BLaER1 (cell line): ENCODE data around the gene SCFD1.

Experiments
- H3K27ac ChIP-seq: shearing (Covaris generic); formaldehyde crosslinking; 2 replicates; pipeline ENCODE4 v1.8.1; 2022
- H3K27me3 ChIP-seq: shearing (Covaris generic); formaldehyde crosslinking; 2 replicates; pipeline ENCODE4 v1.8.1; 2022
- H3K36me3 ChIP-seq: shearing (Covaris generic); formaldehyde crosslinking; 2 replicates; pipeline ENCODE4 v1.8.1; 2022
- H3K4me1 ChIP-seq: shearing (Covaris generic); formaldehyde crosslinking; 2 replicates; pipeline ENCODE4 v1.8.1; 2022
- H3K4me2 ChIP-seq: shearing (Covaris generic); formaldehyde crosslinking; 2 replicates; pipeline ENCODE4 v1.8.1; 2022
- H3K4me3 ChIP-seq: shearing (Covaris generic); formaldehyde crosslinking; 2 replicates; pipeline ENCODE4 v1.8.1; 2022
- H3K9ac ChIP-seq: shearing (Covaris generic); formaldehyde crosslinking; 2 replicates; pipeline ENCODE4 v1.8.1; 2022
- H3K9me3 ChIP-seq: shearing (Covaris generic); formaldehyde crosslinking; 2 replicates; pipeline ENCODE4 v1.8.1; 2022
- H4K20me1 ChIP-seq: shearing (Covaris generic); formaldehyde crosslinking; 2 replicates; pipeline ENCODE4 v1.8.1; 2022
- Cebpa-rat ChIP-seq: shearing (Covaris generic); IDR thresholded peaks from 2 replicates; pipeline ENCODE4 v1.8.1; 2022

Gene SCFD1

GRCh38 chr14:30737916-30738315 lies 115.8 kb downstream of the SCFD1 start:
- H3K4me1 ChIP-seq: no peaks in the 10 kb centered on the region
- no peak overlapping the region for H3K27ac ChIP-seq
- 0 out of 2 replicates have a peak, but pooled peaks cover 3% of the 10 kb centered on the region for H3K9me3 ChIP-seq
- H3K4me3 ChIP-seq: no peak overlapping the region
- no peak for TF ChIP-seq Cebpa-rat
- peaks cover 31% of the 10 kb centered on the region for H3K36me3 ChIP-seq
- no peaks in the 10 kb centered on the region for H4K20me1 ChIP-seq
- H3K9ac ChIP-seq: no peak overlapping the region
- no peak overlapping the region for H3K4me2 ChIP-seq
- no peaks in the 10 kb centered on the region for H3K27me3 ChIP-seq

GRCh38 chr14:30738978-30739377 lies 116.9 kb downstream of the SCFD1 start:
- H3K9ac ChIP-seq: no peak overlapping the region
- H3K36me3 ChIP-seq: peaks cover 22% of the 10 kb centered on the region
- no peak overlapping the region for H3K4me3 ChIP-seq
- H3K4me2 ChIP-seq: no peak overlapping the region
- no peaks in the 10 kb centered on the region for H3K27me3 ChIP-seq
- H3K9me3 ChIP-seq: 0 out of 2 replicates have a peak, but pooled peaks cover 4% of the 10 kb centered on the region
- no peaks in the 10 kb centered on the region for H3K4me1 ChIP-seq
- no peak overlapping the region for H3K27ac ChIP-seq
- no peaks in the 10 kb centered on the region for H4K20me1 ChIP-seq
- no peak for TF ChIP-seq Cebpa-rat

GRCh38 chr14:30748343-30748742 lies 126.2 kb downstream of the SCFD1 start:
- no peaks in the 10 kb centered on the region for H3K4me1 ChIP-seq

GRCh38 chr14:30751646-30752416 lies 129.7 kb downstream of the SCFD1 start:
- no peaks in the 10 kb centered on the region for H3K9me3 ChIP-seq
- H3K9ac ChIP-seq: no peak overlapping the region
- TF ChIP-seq Cebpa-rat: no peak
- peaks cover 16% of the 10 kb centered on the region for H3K4me1 ChIP-seq
- H3K4me3 ChIP-seq: no peak overlapping the region
- H4K20me1 ChIP-seq: no peaks in the 10 kb centered on the region
- no peak overlapping the region for H3K27ac ChIP-seq
- no peaks in the 10 kb centered on the region for H3K27me3 ChIP-seq
- H3K36me3 ChIP-seq: no peaks in the 10 kb centered on the region
- no peak overlapping the region for H3K4me2 ChIP-seq

More at GRCh38 chr14:30748343-30748742, 126.2 kb downstream of the SCFD1 start:
- Histone ChIP-seq H3K36me3 (no peaks in the 10 kb centered on the region), H3K9ac (no peak overlapping the region), H3K9me3 (no peaks in the 10 kb centered on the region), H4K20me1 (no peaks in the 10 kb centered on the region), H3K27ac (no peak overlapping the region), H3K4me2 (no peak overlapping the region), H3K27me3 (no peaks in the 10 kb centered on the region), H3K4me3 (no peak overlapping the region)
- TF ChIP-seq Cebpa-rat: no peak

GRCh38 chr14:30753452-30753851 lies 131.3 kb downstream of the SCFD1 start:
- Histone ChIP-seq H4K20me1 (no peaks in the 10 kb centered on the region), H3K36me3 (no peaks in the 10 kb centered on the region), H3K9ac (no peak overlapping the region), H3K27me3 (no peaks in the 10 kb centered on the region), H3K4me3 (no peak overlapping the region), H3K4me1 (peaks cover 26% of the 10 kb centered on the region), H3K27ac (no peak overlapping the region), H3K4me2 (no peak overlapping the region), H3K9me3 (no peaks in the 10 kb centered on the region)
- TF ChIP-seq Cebpa-rat: no peak

GRCh38 chr14:30754778-30755177 lies 132.7 kb downstream of the SCFD1 start:
- Histone ChIP-seq H4K20me1 (no peaks in the 10 kb centered on the region), H3K4me2 (peak overlapping the region; percentile 52), H3K9me3 (no peaks in the 10 kb centered on the region), H3K4me3 (no peak overlapping the region), H3K9ac (no peak overlapping the region), H3K27ac (no peak overlapping the region), H3K4me1 (peaks cover 26% of the 10 kb centered on the region), H3K36me3 (no peaks in the 10 kb centered on the region), H3K27me3 (no peaks in the 10 kb centered on the region)
- TF ChIP-seq Cebpa-rat: no peak

- Histone ChIP-seq H3K4me1 (peaks cover 26% of the 10 kb centered on the region), H3K9me3 (no peaks in the 10 kb centered on the region), H3K9ac (no peak overlapping the region), H3K27me3 (no peaks in the 10 kb centered on the region), H3K36me3 (no peaks in the 10 kb centered on the region), H4K20me1 (no peaks in the 10 kb centered on the region), H3K4me3 (no peak overlapping the region), H3K4me2 (peak overlapping the region; percentile 52), H3K27ac (no peak overlapping the region)
- no peak for TF ChIP-seq Cebpa-rat
Measured at GRCh38 chr14:30756594-30756993, 134.5 kb downstream of the SCFD1 start.

- peaks cover 26% of the 10 kb centered on the region for H3K4me1 ChIP-seq
- TF ChIP-seq Cebpa-rat: no peak
- H3K27me3 ChIP-seq: no peaks in the 10 kb centered on the region
- H3K4me2 ChIP-seq: peak overlapping the region; percentile 52
- H3K4me3 ChIP-seq: no peak overlapping the region
- H3K9ac ChIP-seq: no peak overlapping the region
- no peak overlapping the region for H3K27ac ChIP-seq
- H3K9me3 ChIP-seq: no peaks in the 10 kb centered on the region
- no peaks in the 10 kb centered on the region for H4K20me1 ChIP-seq
- H3K36me3 ChIP-seq: no peaks in the 10 kb centered on the region
Measured at GRCh38 chr14:30757082-30757481, 135.0 kb downstream of the SCFD1 start.

- no peak for TF ChIP-seq Cebpa-rat
- Histone ChIP-seq H3K9me3 (peaks cover 17% of the 10 kb centered on the region), H3K4me3 (no peak overlapping the region), H4K20me1 (no peaks in the 10 kb centered on the region), H3K27ac (no peak overlapping the region), H3K4me1 (peaks cover 26% of the 10 kb centered on the region), H3K9ac (no peak overlapping the region), H3K27me3 (no peaks in the 10 kb centered on the region), H3K36me3 (no peaks in the 10 kb centered on the region), H3K4me2 (no peak overlapping the region)
Measured at GRCh38 chr14:30759172-30760125, 137.3 kb downstream of the SCFD1 start.

GRCh38 chr14:30763891-30764290 lies 141.8 kb downstream of the SCFD1 start:
- Histone ChIP-seq H4K20me1 (no peaks in the 10 kb centered on the region), H3K4me3 (no peak overlapping the region), H3K36me3 (no peaks in the 10 kb centered on the region), H3K4me1 (no peaks in the 10 kb centered on the region), H3K27ac (no peak overlapping the region), H3K4me2 (no peak overlapping the region), H3K9me3 (peaks cover 17% of the 10 kb centered on the region), H3K9ac (no peak overlapping the region), H3K27me3 (no peaks in the 10 kb centered on the region)
- no peak for TF ChIP-seq Cebpa-rat
